Osteoblast (primary cell): ENCODE measurements around the gene RFC4. TPM values are rescaled to one million over a fixed set of nuclear protein-coding genes. Genes with fewer than 3 reads are reported as not detected.
"Not testable (repeated sequence)": the region's sequence is repeated elsewhere in the genome, so short reads cannot be mapped to it uniquely, and the experiment has no call there.

Source experiments
- DNase-seq: peaks from one replicate; pipeline ENCODE4 v3.0.0; 2011; ENCODE audit warnings: low spot score, mixed read lengths; ENCODE audit not compliant: insufficient read length; ENCODE audit errors: missing footprints
- H2AFZ ChIP-seq: 2 replicates; pipeline ENCODE4 v1.6.0; 2011; ENCODE audit warnings: mild to moderate bottlenecking, low read length
- H3K27ac ChIP-seq: 2 replicates; pipeline ENCODE4 v1.5.1; 2011; ENCODE audit warnings: mild to moderate bottlenecking, low read depth, low read length, moderate library complexity
- H3K27me3 ChIP-seq: 2 replicates; pipeline ENCODE4 v1.6.0; 2012; ENCODE audit warnings: mild to moderate bottlenecking, control low read depth, inconsistent platforms, low read length, moderate library complexity; ENCODE audit not compliant: insufficient read depth
- H3K36me3 ChIP-seq: 2 replicates; pipeline ENCODE4 v1.5.1; 2011; ENCODE audit warnings: mild to moderate bottlenecking, low read length, control low read depth, moderate library complexity; ENCODE audit not compliant: insufficient read depth
- H3K4me1 ChIP-seq: 2 replicates; pipeline ENCODE4 v1.5.1; 2011; ENCODE audit warnings: mild to moderate bottlenecking, low read length, control low read depth, moderate library complexity; ENCODE audit not compliant: insufficient read depth
- H3K4me2 ChIP-seq: 2 replicates; pipeline ENCODE4 v1.6.0; 2011; ENCODE audit warnings: mild to moderate bottlenecking, low read length; ENCODE audit not compliant: insufficient read depth
- H3K4me3 ChIP-seq: fragments of 200-600 bp; sonication (generic); 3 replicates; pipeline ENCODE4 v1.5.1; 2012; ENCODE audit warnings: mild to moderate bottlenecking, low read length, inconsistent platforms; ENCODE audit not compliant: insufficient read depth
- H3K79me2 ChIP-seq: 2 replicates; pipeline ENCODE4 v1.6.0; 2012; ENCODE audit warnings: mild to moderate bottlenecking, low read length, control low read depth, inconsistent platforms; ENCODE audit not compliant: insufficient read depth
- H3K9me3 ChIP-seq: 2 replicates; pipeline ENCODE4 v1.5.1; 2011; ENCODE audit warnings: low read depth, low read length, control low read depth
- H4K20me1 ChIP-seq: 2 replicates; pipeline ENCODE4 v1.6.0; 2012; ENCODE audit warnings: mild to moderate bottlenecking, low read length, control low read depth; ENCODE audit not compliant: insufficient read depth
- CTCF ChIP-seq: IDR thresholded peaks from 2 replicates; pipeline ENCODE4 v1.5.1; 2011; ENCODE audit warnings: mild to moderate bottlenecking, low read depth, low read length, moderate library complexity; ENCODE audit errors: extremely low read depth
- total RNA-seq: library from RNA; depleted of rRNA; stranded (reverse); fragments of >200 nt; gene quantifications from 2 replicates; pipeline ENCODE4 v1.2.3, GENCODE V29; 2012

The RFC4 gene
- total RNA-seq, 1 donor, result 18.1 TPM

- Histone ChIP-seq H3K4me3 (no peak overlapping the region), H3K4me1 (peaks cover 19% of the 10 kb centered on the region), H2AFZ (no peak overlapping the region), H3K4me2 (no peak overlapping the region), H3K27me3 (peaks cover 9% of the 10 kb centered on the region), H3K79me2 (no peaks in the 10 kb centered on the region), H3K36me3 (no peaks in the 10 kb centered on the region), H4K20me1 (no peaks in the 10 kb centered on the region), H3K9me3 (no peaks in the 10 kb centered on the region), H3K27ac (no peak overlapping the region)
- no peak for TF ChIP-seq CTCF
- no peak for DNase-seq
Observed at GRCh38 chr3:186823386-186823785, 17.1 kb upstream of the RFC4 start.

DNA sequence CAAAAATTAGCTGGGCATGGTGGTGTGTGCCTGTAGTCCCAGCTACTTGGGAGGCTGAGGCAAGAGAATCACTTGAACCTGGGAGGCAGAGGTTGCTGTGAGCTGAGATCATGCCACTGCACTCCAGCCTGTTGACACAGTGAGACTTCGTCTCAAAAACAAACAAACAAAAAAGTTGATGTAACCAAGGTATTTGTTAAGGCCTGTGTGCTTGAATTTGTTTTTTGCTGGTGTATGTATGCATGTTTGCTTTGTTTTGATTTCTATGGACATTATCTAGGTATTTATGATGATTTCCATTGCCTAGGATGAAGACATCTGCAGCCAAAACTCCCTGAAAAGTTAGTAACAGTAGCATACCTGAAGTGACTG, 16.1 kb upstream of the RFC4 start:
- not testable (repeated sequence) for H3K4me3 ChIP-seq, H4K20me1 ChIP-seq, H3K79me2 ChIP-seq, DNase-seq, H3K9me3 ChIP-seq, H3K27me3 ChIP-seq, H3K36me3 ChIP-seq, H3K4me2 ChIP-seq, H2AFZ ChIP-seq
- H3K4me1 ChIP-seq, result peaks cover 19% of the 10 kb centered on the region
- H3K27ac ChIP-seq, result peak overlapping the region; percentile 40

DNA sequence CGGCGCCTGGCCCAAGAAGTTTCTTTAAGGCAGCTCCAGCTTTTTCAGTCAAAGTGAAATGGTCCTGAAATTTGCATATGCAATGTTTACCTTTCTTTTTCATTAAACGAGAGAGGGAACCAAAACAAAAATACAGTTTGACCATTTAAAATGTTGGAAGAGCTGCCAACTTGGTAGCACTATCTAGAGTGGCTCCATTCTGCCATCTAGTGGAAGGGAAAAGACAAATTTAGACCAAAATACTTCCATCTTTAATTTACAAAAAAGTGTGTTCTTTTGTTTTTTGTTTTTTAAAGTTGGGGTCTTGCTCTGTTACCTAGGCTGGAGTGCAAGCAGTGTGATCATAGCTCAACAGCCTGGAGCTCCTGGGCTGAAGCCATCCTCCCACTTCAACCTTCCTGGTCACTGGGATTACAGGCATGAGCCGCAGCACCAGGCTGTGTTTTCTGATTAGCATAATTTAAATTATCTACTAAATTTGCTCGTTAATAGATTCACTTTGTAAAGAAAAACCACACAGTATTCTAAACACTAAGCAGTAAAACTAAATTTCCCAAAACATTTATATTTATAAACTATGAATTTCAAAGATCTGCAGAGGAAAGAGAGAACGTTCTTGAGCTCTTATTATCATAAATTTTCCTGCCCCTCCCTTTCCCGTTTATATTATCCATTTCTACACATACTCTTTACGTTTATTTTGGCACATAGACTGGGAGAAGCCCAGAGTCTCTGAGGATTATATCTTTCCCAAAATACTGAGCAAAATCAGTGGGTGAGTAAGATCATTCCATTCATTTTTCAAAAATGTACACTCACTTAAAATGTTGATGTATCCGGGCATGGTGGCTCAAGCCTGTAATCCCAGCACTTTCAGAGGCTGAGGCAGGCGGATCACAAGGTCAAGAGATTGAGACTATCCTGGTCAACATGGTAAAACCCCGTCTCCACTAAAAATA, 15.4 kb upstream of the RFC4 start:
- no peaks in the 10 kb centered on the region for H3K79me2 ChIP-seq
- peak overlapping the region; percentile 73 for H3K27ac ChIP-seq
- H3K4me1 ChIP-seq, result peaks cover 19% of the 10 kb centered on the region
- no peaks in the 10 kb centered on the region for H4K20me1 ChIP-seq
- H3K36me3 ChIP-seq, result no peaks in the 10 kb centered on the region
- H3K4me2 ChIP-seq, result peak overlapping the region; percentile 94
- TF ChIP-seq CTCF, result peak; percentile 71
- H3K4me3 ChIP-seq, result peak overlapping the region; percentile 62
- DNase-seq, result peak; percentile 96
- H3K27me3 ChIP-seq, result no peaks in the 10 kb centered on the region
- H2AFZ ChIP-seq, result peak overlapping the region; percentile 79
- H3K9me3 ChIP-seq, result no peaks in the 10 kb centered on the region

GRCh38 chr3:186818956-186819355, 12.7 kb upstream of the RFC4 start:
- Histone ChIP-seq H4K20me1 (no peaks in the 10 kb centered on the region), H2AFZ (no peak overlapping the region), H3K79me2 (no peaks in the 10 kb centered on the region), H3K27me3 (no peaks in the 10 kb centered on the region), H3K27ac (no peak overlapping the region), H3K9me3 (no peaks in the 10 kb centered on the region), H3K4me1 (peaks cover 12% of the 10 kb centered on the region), H3K36me3 (no peaks in the 10 kb centered on the region), H3K4me3 (no peak overlapping the region), H3K4me2 (no peak overlapping the region)
- no peak for DNase-seq
- TF ChIP-seq CTCF, result no peak
